Gastroesophageal sphincter (tissue), 4 donors: ENCODE data around the gene CNGB1. TPM values are rescaled to one million over a fixed set of nuclear protein-coding genes. Genes with fewer than 3 reads are reported as not detected.

Source experiments
- ATAC-seq: fragments of 150-250 bp; one replicate; pipeline ENCODE4 v1.9.1; 2016; ENCODE audit warnings: mild to moderate bottlenecking, moderate library complexity
- H3K27ac ChIP-seq, 4 donors: fragments of 200-600 bp; sonication (generic) in 3 of 4; 1 replicate in 3 of 4; 2 replicates in 1 of 4; pipeline ENCODE4 v1.5.1; 2016 to 2019
- H3K27me3 ChIP-seq: fragments of 200-600 bp; sonication (generic); one replicate; pipeline ENCODE4 v1.5.1; 2019
- H3K36me3 ChIP-seq, 2 donors: fragments of 200-600 bp; sonication (generic); one replicate each; pipeline ENCODE4 v1.5.1; 2019; ENCODE audit warnings: control low read depth in 1 of 2
- H3K4me1 ChIP-seq, 3 donors: fragments of 200-600 bp; sonication (generic); 1 replicate in 2 of 3; 2 replicates in 1 of 3; pipeline ENCODE4 v1.5.1; 2016 to 2019; ENCODE audit warnings: control low read depth in 2 of 3
- H3K4me3 ChIP-seq, 2 donors: fragments of 200-600 bp; sonication (generic); one replicate each; pipeline ENCODE4 v1.5.1; 2019; ENCODE audit warnings: mild to moderate bottlenecking in 1 of 2, moderate library complexity in 1 of 2
- H3K9me3 ChIP-seq, 3 donors: fragments of 200-600 bp; sonication (generic); one replicate each; pipeline ENCODE4 v1.5.1; 2017 to 2019; ENCODE audit warnings: control low read depth in 2 of 3
- CTCF ChIP-seq, 4 experiments: fragments of 200-600 bp in 2 of 4; fragments of 450-650 bp in 2 of 4; sonication (generic) in 1 of 4; IDR thresholded peaks; one replicate each; pipeline ENCODE4 v1.5.1; 2017 to 2019; ENCODE audit warnings: antibody characterized with exemption in 4 of 4, mild to moderate bottlenecking in 2 of 4, moderate library complexity in 2 of 4
- EP300 ChIP-seq: sonication (generic); formaldehyde crosslinking; IDR thresholded peaks from one replicate; pipeline ENCODE4 v1.6.1; 2017; ENCODE audit warnings: antibody characterized with exemption, mild to moderate bottlenecking
- POLR2A ChIP-seq, 2 donors: fragments of 450-650 bp; IDR thresholded peaks; one replicate each; pipeline ENCODE4 v1.6.1; 2017; ENCODE audit warnings: antibody characterized with exemption in 2 of 2, mild to moderate bottlenecking in 2 of 2, moderate library complexity in 1 of 2
- POLR2AphosphoS5 ChIP-seq: sonication (generic); formaldehyde crosslinking; IDR thresholded peaks from one replicate; pipeline ENCODE4 v1.6.1; 2017; ENCODE audit warnings: antibody characterized with exemption
- WGBS, 2 donors: methylation state at CpG; one replicate each; pipeline ENCODE4 v1.1.5; 2018; ENCODE audit warnings: low coverage in 1 of 2; 5-methylcytosine and 5-hydroxymethylcytosine counted together
- total RNA-seq, 4 donors: library from RNA; depleted of rRNA; stranded (reverse); fragments of >200 nt; gene quantifications; one replicate each; pipeline ENCODE4 v1.1.0, GENCODE V29; 2016

CNGB1 gene
- total RNA-seq, 4 donors from 2014 or later = 0.15 to 0.67 TPM; not detected in 2

GRCh38 chr16:57846078-57846697 is 124.7 kb downstream of the CNGB1 start:
- ATAC-seq = no peak
- WGBS, 2 donors = 57 to 69% methylated on average over 1 to 3 of the region's 9 CpGs
- no peaks in the 10 kb centered on the region for H3K36me3 ChIP-seq
- H3K9me3 ChIP-seq = no peaks in the 10 kb centered on the region
- H3K4me3 ChIP-seq = no peak overlapping the region
- H3K27me3 ChIP-seq = no peaks in the 10 kb centered on the region
- TF ChIP-seq POLR2AphosphoS5 (no peak), EP300 (no peak), POLR2A (IDR thresholded peaks at IDR 0.05) (no peak), CTCF (IDR thresholded peaks at IDR 0.05) (no peak)
- no peak overlapping the region for H3K27ac ChIP-seq
- H3K4me1 ChIP-seq = no peaks in the 10 kb centered on the region

- Histone ChIP-seq H3K27me3 (no peaks in the 10 kb centered on the region), H3K27ac (no peak overlapping the region), H3K4me1 (no peaks in the 10 kb centered on the region), H3K4me3 (no peak overlapping the region), H3K9me3 (no peaks in the 10 kb centered on the region), H3K36me3 (no peaks in the 10 kb centered on the region)
- ATAC-seq = no peak
- no peak for TF ChIP-seq POLR2AphosphoS5
- WGBS, 2 donors = 77 to 83% methylated on average over 5 to 7 of the region's 8 CpGs
These were observed 125.8 kb downstream of the CNGB1 start for GRCh38 chr16:57845115-57845514.

GRCh38 chr16:57844416-57845030 is 126.4 kb downstream of the CNGB1 start:
- H3K36me3 ChIP-seq = no peaks in the 10 kb centered on the region
- ATAC-seq = no peak
- H3K4me1 ChIP-seq = no peaks in the 10 kb centered on the region
- no peaks in the 10 kb centered on the region for H3K9me3 ChIP-seq
- H3K27me3 ChIP-seq = no peaks in the 10 kb centered on the region
- TF ChIP-seq CTCF (IDR thresholded peaks at IDR 0.05) = no peak
- no peak for TF ChIP-seq EP300
- TF ChIP-seq POLR2A (IDR thresholded peaks at IDR 0.05) = no peak
- TF ChIP-seq POLR2AphosphoS5 = no peak
- H3K4me3 ChIP-seq = no peak overlapping the region
- H3K27ac ChIP-seq = no peak overlapping the region
- 76 to 81% methylated on average over 4 of the region's 10 CpGs for WGBS, 2 donors

GRCh38 chr16:57843400-57843799 is 127.5 kb downstream of the CNGB1 start:
- no peaks in the 10 kb centered on the region for H3K9me3 ChIP-seq
- no peak overlapping the region for H3K27ac ChIP-seq
- WGBS, 2 donors = 100% methylated on average over 1 of the region's 1 CpG; no CpG with 5 or more reads in 1 of the 2 donors
- ATAC-seq = no peak
- no peaks in the 10 kb centered on the region for H3K36me3 ChIP-seq
- H3K27me3 ChIP-seq = no peaks in the 10 kb centered on the region
- TF ChIP-seq CTCF (IDR thresholded peaks at IDR 0.05) = no peak
- TF ChIP-seq EP300 = no peak
- TF ChIP-seq POLR2A (IDR thresholded peaks at IDR 0.05) = no peak
- no peak for TF ChIP-seq POLR2AphosphoS5
- no peaks in the 10 kb centered on the region for H3K4me1 ChIP-seq
- H3K4me3 ChIP-seq = no peak overlapping the region

- Histone ChIP-seq H3K4me3 (no peak overlapping the region), H3K9me3 (no peaks in the 10 kb centered on the region), H3K36me3 (no peaks in the 10 kb centered on the region), H3K4me1 (no peaks in the 10 kb centered on the region), H3K27me3 (no peaks in the 10 kb centered on the region), H3K27ac (no peak overlapping the region)
- WGBS, 2 donors = 56 to 81% methylated on average over 3 to 4 of the region's 5 CpGs
- no peak for TF ChIP-seq EP300
- no peak for TF ChIP-seq POLR2A (IDR thresholded peaks at IDR 0.05)
- TF ChIP-seq POLR2AphosphoS5 = no peak
- TF ChIP-seq CTCF (IDR thresholded peaks at IDR 0.05) = no peak
- ATAC-seq = no peak
These were observed 128.3 kb downstream of the CNGB1 start for GRCh38 chr16:57842601-57843000.
